Subcutaneous adipose tissue (tissue), 4 donors: Measurements from ENCODE around the gene FYN. TPM values are rescaled to one million over a fixed set of nuclear protein-coding genes. Genes with fewer than 3 reads are reported as not detected.

ENCODE experiments used
- CTCF ChIP-seq: fragments of 450-650 bp; IDR thresholded peaks from one replicate; pipeline ENCODE4 v1.5.1; 2016; ENCODE audit warnings: low read depth, mild to moderate bottlenecking, control low read depth, antibody characterized with exemption, moderate library complexity
- total RNA-seq, 4 donors: library from RNA; depleted of rRNA; stranded (reverse); fragments of >200 nt; gene quantifications; one replicate each; pipeline ENCODE4 v1.1.0, GENCODE V29; 2016

Gene FYN
- total RNA-seq, 4 donors from 2014 or later, result 185 to 279 (median 252) TPM

GRCh38 chr6:111674883-111675282 lies 198.4 kb downstream of the FYN start:
- no peak for TF ChIP-seq CTCF

GRCh38 chr6:111674413-111674812 lies 198.8 kb downstream of the FYN start:
- no peak for TF ChIP-seq CTCF

DNA sequence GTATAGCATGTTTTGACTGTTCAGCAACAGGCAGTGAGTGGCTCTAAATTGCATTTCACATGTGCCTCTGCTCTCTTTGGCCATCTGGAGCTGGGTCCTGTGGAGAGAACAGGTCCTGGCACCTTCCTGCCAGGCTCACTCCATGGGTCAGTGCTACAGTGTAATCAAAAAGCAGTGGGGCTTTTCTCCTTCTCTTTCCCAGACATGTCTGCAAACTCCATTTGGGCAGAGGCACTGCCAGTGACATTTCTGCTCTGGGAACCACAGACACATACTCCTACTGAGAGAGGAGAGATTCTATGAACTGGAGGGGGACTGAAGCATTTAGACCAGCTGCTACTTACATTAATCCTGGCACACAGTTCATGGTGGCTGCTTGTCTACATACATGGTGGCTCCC lies 199.3 kb downstream of the FYN start:
- TF ChIP-seq CTCF, result no peak

DNA sequence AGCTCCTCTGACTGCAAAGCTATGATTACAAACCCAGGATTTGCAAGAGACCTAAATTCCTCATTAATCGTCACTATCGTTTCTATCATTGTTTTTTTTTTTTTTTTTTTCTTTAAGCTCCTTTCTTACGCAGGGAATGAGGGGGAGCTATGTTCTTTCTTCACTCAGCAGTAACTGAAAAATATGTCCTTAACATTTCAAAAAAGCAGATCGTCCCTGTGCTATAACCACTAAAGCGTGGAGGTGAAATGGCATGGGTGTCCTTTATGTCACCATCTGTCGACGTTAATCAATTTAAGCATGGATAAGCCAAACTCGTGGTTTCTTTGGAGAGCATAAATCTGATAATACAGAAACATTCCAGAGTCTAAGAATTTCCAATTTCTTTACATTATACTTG lies 199.7 kb downstream of the FYN start:
- no peak for TF ChIP-seq CTCF

GRCh38 chr6:111672761-111673450 lies 200.3 kb downstream of the FYN start:
- TF ChIP-seq CTCF, result no peak

DNA sequence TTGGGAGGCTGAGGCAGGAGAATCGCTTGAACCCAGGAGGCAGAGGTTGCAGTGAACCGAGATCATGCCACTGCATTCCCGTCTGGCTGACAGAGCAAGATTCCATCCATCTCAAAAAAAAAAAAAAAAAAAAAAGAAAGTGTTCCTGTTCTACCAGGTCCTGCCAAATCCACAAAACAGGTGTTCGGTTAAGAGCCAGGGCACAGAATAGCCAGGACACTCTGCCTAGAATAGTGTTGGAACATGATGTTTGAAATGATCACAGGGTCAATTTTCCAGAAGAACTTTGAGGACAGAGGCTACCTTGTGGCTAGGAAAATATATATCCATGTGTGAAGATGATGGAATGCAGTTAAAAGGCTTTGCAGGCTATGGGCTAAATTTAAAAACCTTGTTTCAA lies 203.9 kb downstream of the FYN start:
- no peak for TF ChIP-seq CTCF

GRCh38 chr6:111668410-111668809 lies 204.8 kb downstream of the FYN start:
- TF ChIP-seq CTCF, result no peak
